Measurements from ENCODE around the gene RBL2.
A peak's percentile ranks its signal among the peaks of the same experiment; 100 is the strongest.

The RBL2 gene

GRCh38 chr16:53449816-53450517 lies 15.7 kb downstream of the RBL2 start:
- DNase-seq (ENCODE audit: low spot score) = no peak

GRCh38 chr16:53453928-53454327 lies 19.7 kb downstream of the RBL2 start:
- DNase-seq (ENCODE audit: low spot score) = no peak

- DNase-seq (ENCODE audit: low spot score) = no peak
These were observed 22.4 kb downstream of the RBL2 start for GRCh38 chr16:53456625-53457024.

- DNase-seq (ENCODE audit: low spot score) = peak; percentile 63
These were observed 23.4 kb downstream of the RBL2 start for GRCh38 chr16:53457670-53458069.

GRCh38 chr16:53458635-53459034 lies 24.4 kb downstream of the RBL2 start:
- no peak for DNase-seq (ENCODE audit: low spot score)

GRCh38 chr16:53465606-53466280 lies 31.5 kb downstream of the RBL2 start:
- DNase-seq (ENCODE audit: low spot score) = no peak

GRCh38 chr16:53476867-53477266 lies 42.6 kb downstream of the RBL2 start:
- no peak for DNase-seq (ENCODE audit: low spot score)

GRCh38 chr16:53478965-53479364 lies 44.7 kb downstream of the RBL2 start:
- DNase-seq (ENCODE audit: low spot score) = no peak

- DNase-seq (ENCODE audit: low spot score) = no peak
These were observed 46.1 kb downstream of the RBL2 start for GRCh38 chr16:53480394-53480793.

- no peak for DNase-seq (ENCODE audit: low spot score)
These were observed 47.9 kb downstream of the RBL2 start for GRCh38 chr16:53482123-53482522.

- no peak for DNase-seq (ENCODE audit: low spot score)
These were observed 50.3 kb downstream of the RBL2 start for GRCh38 chr16:53484542-53484941.

GRCh38 chr16:53486230-53486629 lies 52.0 kb downstream of the RBL2 start:
- DNase-seq (ENCODE audit: low spot score) = no peak

GRCh38 chr16:53489755-53490154 lies 55.5 kb downstream of the RBL2 start:
- no peak for DNase-seq (ENCODE audit: low spot score)

GRCh38 chr16:53492503-53492902 lies 58.2 kb downstream of the RBL2 start:
- no peak for DNase-seq (ENCODE audit: low spot score)

GRCh38 chr16:53494636-53495035 lies 60.4 kb downstream of the RBL2 start:
- DNase-seq (ENCODE audit: low spot score) = no peak

GRCh38 chr16:53495325-53495724 lies 61.1 kb downstream of the RBL2 start:
- DNase-seq (ENCODE audit: low spot score) = no peak

GRCh38 chr16:53498984-53499383 lies 64.7 kb downstream of the RBL2 start:
- DNase-seq (ENCODE audit: low spot score) = no peak

- DNase-seq (ENCODE audit: low spot score) = no peak
These were observed 67.1 kb downstream of the RBL2 start for GRCh38 chr16:53501216-53501859.

- DNase-seq (ENCODE audit: low spot score) = peak; percentile 30
These were observed 68.3 kb downstream of the RBL2 start, which contains the start of gene AKTIP for GRCh38 chr16:53502331-53503269. Gene AKTIP (minus strand): TSS chr16:53503209. CDS start chr16:53500259, 2,950 bp downstream.

GRCh38 chr16:53503270-53503923 lies 69.1 kb downstream of the RBL2 start:
- peak; percentile 100 for DNase-seq (ENCODE audit: low spot score)

- DNase-seq (ENCODE audit: low spot score) = peak; percentile 36
These were observed 69.9 kb downstream of the RBL2 start for GRCh38 chr16:53503991-53504663.

Measured in NAMALWA (cell line).